ENCODE measurements around the gene ARSI. TPM values are rescaled to one million over a fixed set of nuclear protein-coding genes. Genes with fewer than 3 reads are reported as not detected.

ARSI gene
- total and polyA plus RNA-seq, 2 of the 13 experiments (the other 11 are each of a cell fraction or from before 2014, with no cell fraction given), result 4.2 to 33.9 TPM

- no peak for DNase-seq (ENCODE audit: low spot score)
- H3K4me2 ChIP-seq (ENCODE audit: low read depth, low read length), result peak overlapping the region; percentile 81
- intact Hi-C loops (cut with micrococcal nuclease; ENCODE audit: unreplicated experiment), result loop anchor here (1.0 to 2.0 kb wide), 2 partner anchors 15 to 48 kb away; no protein-coding TSS in a partner anchor
- no peak for ATAC-seq
- H4K20me1 ChIP-seq (ENCODE audit: insufficient read depth, low read length), result no peaks in the 10 kb centered on the region
- H3K4me3 ChIP-seq (replicated peaks in 1 of 3; ENCODE audit: insufficient read depth in 1 of 3, low read depth in 2 of 3, low read length in 3 of 3), result peak overlapping the region; percentile 66 to 78 (median 72); a peak in 5 of 6 replicates
- ChIA-PET POLR2A (interaction anchor here (2.1 kb wide), 1 partner anchor 15 kb away, joined by 7 read pairs; no protein-coding TSS in a partner anchor), CTCF (ENCODE audit: low intra/inter-chr PET ratio, low total read pairs) (interaction anchor here (1.2 to 2.2 kb wide), 2 partner anchors 15 to 49 kb away, joined by 3 to 13 read pairs; no protein-coding TSS in a partner anchor)
- FAIRE-seq, result no peak
- 0 out of 2 replicates have a peak overlapping the region, but pooled peaks have one; percentile 68 for H3K9ac ChIP-seq (ENCODE audit: insufficient read depth, low read depth, low read length)
- BruUV-seq (replicated peaks), result no TSS peak
- no peaks in the 10 kb centered on the region for H3K9me3 ChIP-seq (ENCODE audit: low read length)
- H3K36me3 ChIP-seq (replicated peaks in 1 of 2; ENCODE audit: control insufficient read depth in 1 of 2, insufficient read depth in 2 of 2, low read length in 2 of 2), result no peaks in the 10 kb centered on the region; a peak in 1 of 5 replicates
- in situ Hi-C loops (cut with HindIII; ENCODE audit: extremely low pct_ligation_motif_present, low pct_unique_long_range_greater_than_20kb), result no loop called here
- 58% methylated on average over 2 of the region's 22 CpGs for WGBS (ENCODE audit: low lambda C conversion rate)
- no peak overlapping the region for H2AFZ ChIP-seq (ENCODE audit: low read length)
- H3K27ac ChIP-seq (ENCODE audit: extremely low read length, insufficient read depth, low read length), result no peak overlapping the region
- peaks cover 13% of the 10 kb centered on the region for H3K79me2 ChIP-seq (ENCODE audit: insufficient read depth, low read length)
- TF ChIP-seq CSRNP1 (CRISPR knock-in tag; IDR thresholded peaks at IDR 0.05) (0 out of 2 replicates have a peak, but pooled peaks have one; percentile 2), PRPF4 (IDR thresholded peaks at IDR 0.05; ENCODE audit: low read depth, low read length, poor library complexity, severe bottlenecking) (peak; percentile 60), NFIC (IDR thresholded peaks at IDR 0.05; ENCODE audit: low read length) (no peak)
- no peaks in the 10 kb centered on the region for H3K27me3 ChIP-seq (ENCODE audit: control insufficient read depth in 1 of 2, insufficient read depth in 2 of 2, low read length in 2 of 2)
- peaks cover 72% of the 10 kb centered on the region for H3K4me1 ChIP-seq (ENCODE audit: insufficient read depth, low read length)
Observed at GRCh38 chr5:150301901-150302300, 804 bp downstream of the ARSI start.

- FAIRE-seq (no peak), DNase-seq (ENCODE audit: low spot score) (no peak), ATAC-seq (no peak)
- 85% methylated on average over 1 of the region's 1 CpG for WGBS (ENCODE audit: low lambda C conversion rate)
- Histone ChIP-seq H3K27ac (ENCODE audit: extremely low read length, insufficient read depth, low read length) (no peak overlapping the region), H4K20me1 (ENCODE audit: insufficient read depth, low read length) (no peaks in the 10 kb centered on the region), H2AFZ (ENCODE audit: low read length) (no peak overlapping the region), H3K27me3 (ENCODE audit: control insufficient read depth in 1 of 2, insufficient read depth in 2 of 2, low read length in 2 of 2) (no peaks in the 10 kb centered on the region), H3K79me2 (ENCODE audit: insufficient read depth, low read length) (peaks cover 13% of the 10 kb centered on the region), H3K4me1 (ENCODE audit: insufficient read depth, low read length) (peaks cover 65% of the 10 kb centered on the region), H3K36me3 (replicated peaks in 1 of 2; ENCODE audit: control insufficient read depth in 1 of 2, insufficient read depth in 2 of 2, low read length in 2 of 2) (no peaks in the 10 kb centered on the region; a peak in 1 of 5 replicates), H3K9me3 (ENCODE audit: low read length) (no peaks in the 10 kb centered on the region), H3K4me3 (replicated peaks in 1 of 3; ENCODE audit: insufficient read depth in 1 of 3, low read depth in 2 of 3, low read length in 3 of 3) (peak overlapping the region in 1 of 3 experiments; percentile 8; a peak in 2 of 6 replicates), H3K4me2 (ENCODE audit: low read depth, low read length) (peak overlapping the region; percentile 81), H3K9ac (ENCODE audit: insufficient read depth, low read depth, low read length) (no peak overlapping the region)
- ChIA-PET POLR2A (no interaction called here), CTCF (ENCODE audit: low intra/inter-chr PET ratio, low total read pairs) (interaction anchor here (2.2 kb wide), 1 partner anchor 49 kb away, joined by 13 read pairs; no protein-coding TSS in a partner anchor)
- BruUV-seq (replicated peaks), result no TSS peak
- intact Hi-C loops (cut with micrococcal nuclease; ENCODE audit: unreplicated experiment) (no loop called here), in situ Hi-C loops (cut with HindIII; ENCODE audit: extremely low pct_ligation_motif_present, low pct_unique_long_range_greater_than_20kb) (no loop called here)
- TF ChIP-seq REXO4 (CRISPR knock-in tag; IDR thresholded peaks at IDR 0.05; ENCODE audit: borderline replicate concordance), result no peak
- TF ChIP-seq YY1 (IDR thresholded peaks at IDR 0.05; ENCODE audit: insufficient read depth, insufficient replicate concordance, low read depth, low read length), result no peak
- no peak for TF ChIP-seq ZNF124 (CRISPR knock-in tag; IDR thresholded peaks at IDR 0.05)
- TF ChIP-seq DNMT3B (CRISPR knock-in tag; conservative IDR thresholded peaks at IDR 0.05), result no peak
- TF ChIP-seq ZFP36L1 (CRISPR knock-in tag; IDR thresholded peaks at IDR 0.05), result no peak
- TF ChIP-seq ZNF496 (CRISPR knock-in tag; IDR thresholded peaks at IDR 0.05; ENCODE audit: insufficient replicate concordance), result no peak
- TF ChIP-seq ZNF766 (CRISPR knock-in tag; IDR thresholded peaks at IDR 0.05; ENCODE audit: borderline replicate concordance), result no peak
- no peak for TF ChIP-seq ZNF101 (CRISPR knock-in tag; IDR thresholded peaks at IDR 0.05; ENCODE audit: borderline replicate concordance, low read depth)
- TF ChIP-seq ZNF232 (CRISPR knock-in tag; IDR thresholded peaks at IDR 0.05; ENCODE audit: borderline replicate concordance), result no peak
- TF ChIP-seq ATF3 (CRISPR knock-in tag; IDR thresholded peaks at IDR 0.05), result no peak
- no peak for TF ChIP-seq ZNF431 (CRISPR knock-in tag; IDR thresholded peaks at IDR 0.05; ENCODE audit: borderline replicate concordance, low read depth)
- TF ChIP-seq SNAPC2 (CRISPR knock-in tag; IDR thresholded peaks at IDR 0.05), result no peak
- no peak for TF ChIP-seq ZNF607 (CRISPR knock-in tag; IDR thresholded peaks at IDR 0.05; ENCODE audit: borderline replicate concordance)
Observed at GRCh38 chr5:150301170-150301505, 1.6 kb downstream of the ARSI start.
